Spleen (tissue), 11 donors: ENCODE data around the gene NAT10. TPM values are rescaled to one million over a fixed set of nuclear protein-coding genes. Genes with fewer than 3 reads are reported as not detected.

Source experiments
- DNase-seq: peaks from one replicate; pipeline ENCODE4 v3.0.0-alpha.2; 2020
- H3K27ac ChIP-seq, 8 donors: fragments of 200-600 bp; sonication (generic) in 7 of 8; 1 replicate in 4 of 8; 2 replicates in 4 of 8; pipeline versions ENCODE4 v1.5.0 to v1.8.0; 2016 to 2021; ENCODE audit warnings: inconsistent platforms in 4 of 8, mild to moderate bottlenecking in 4 of 8, moderate library complexity in 1 of 8
- H3K27me3 ChIP-seq, 7 donors: fragments of 200-600 bp; sonication (generic) in 6 of 7; replicated peaks in 1 of 7; 1 replicate in 4 of 7; 2 replicates in 3 of 7; pipeline versions ENCODE4 v1.5.0 to v1.8.0; 2016 to 2021; ENCODE audit warnings: inconsistent platforms in 3 of 7, mild to moderate bottlenecking in 1 of 7
- H3K36me3 ChIP-seq, 6 donors: fragments of 200-600 bp; sonication (generic) in 5 of 6; 1 replicate in 4 of 6; 2 replicates in 2 of 6; pipeline versions ENCODE4 v1.5.0 to v1.8.0; 2016 to 2021; ENCODE audit warnings: inconsistent platforms in 2 of 6
- H3K4me1 ChIP-seq, 6 donors: fragments of 200-600 bp; sonication (generic) in 5 of 6; 1 replicate in 3 of 6; 2 replicates in 3 of 6; pipeline versions ENCODE4 v1.5.0 to v1.8.0; 2016 to 2021; ENCODE audit warnings: inconsistent platforms in 3 of 6
- H3K4me3 ChIP-seq, 8 donors: fragments of 200-600 bp; sonication (generic) in 7 of 8; 1 replicate in 4 of 8; 2 replicates in 4 of 8; pipeline versions ENCODE4 v1.5.0 to v1.8.0; 2016 to 2021; ENCODE audit warnings: inconsistent platforms in 4 of 8, mild to moderate bottlenecking in 4 of 8, moderate library complexity in 2 of 8
- H3K9me3 ChIP-seq, 8 donors: fragments of 200-600 bp; sonication (generic) in 7 of 8; 1 replicate in 4 of 8; 2 replicates in 4 of 8; pipeline versions ENCODE4 v1.5.0 to v1.8.0; 2016 to 2021; ENCODE audit warnings: inconsistent platforms in 4 of 8
- POLR2A ChIP-seq, 3 donors: fragments of 450-650 bp; IDR thresholded peaks; one replicate each; pipeline ENCODE4 v1.5.1; 2017; ENCODE audit warnings: antibody characterized with exemption in 3 of 3, mild to moderate bottlenecking in 1 of 3
- POLR2AphosphoS5 ChIP-seq, 3 donors: sonication (generic); formaldehyde crosslinking; IDR thresholded peaks; one replicate each; pipeline ENCODE4 v1.5.1; 2017; ENCODE audit warnings: antibody characterized with exemption in 3 of 3
- WGBS, 5 donors: extraction: QIAGEN DNeasy Blood & Tissue Kit in 3 of 5; methylation state at CpG; one replicate each; pipeline versions ENCODE4 v1.1.5 to v1.1.7; 2013 to 2018; 5-methylcytosine and 5-hydroxymethylcytosine counted together
- intact Hi-C: fragments of 100-400 bp; cut with DNase I; formaldehyde crosslinking; loops from one replicate; pipeline ENCODE4 v1.15.0; 2023; ENCODE audit warnings: low total_unique reads
- polyA plus RNA-seq, 3 donors: library from polyadenylated mRNA; stranded (reverse); fragments of 200-250 nt; gene quantifications; one replicate each; pipeline ENCODE4 v1.2.1, GENCODE V29; 2013
- total RNA-seq, 7 donors: library from RNA; depleted of rRNA in 3 of 7; stranded (reverse); fragments of >200 nt in 3 of 7; fragmentation: NEBNext Ultra II Directional in 4 of 7; extraction: Animal tissue kit (Norgen Biotek cat#: 25700) in 4 of 7; gene quantifications; one replicate each; pipeline versions ENCODE4 v1.1.0 to v1.2.1, GENCODE V29; 2016 to 2021
- TF ChIP-seq, protein P1 (sequence below), 11 experiments: fragments of 200-600 bp in 7 of 11; fragments of 450-650 bp in 4 of 11; sonication (generic) in 4 of 11; IDR thresholded peaks in 8 of 11; conservative IDR thresholded peaks in 3 of 11; 1 replicate in 7 of 11; 2 replicates in 4 of 11; pipeline versions ENCODE4 v1.4.0 to v1.8.0; 2016 to 2021; ENCODE audit warnings: antibody characterized with exemption in 11 of 11, inconsistent platforms in 4 of 11, mild to moderate bottlenecking in 1 of 11
- donor health status: healthy with polysubstance abuse.
- donor health status: DM: no; HTN: no; CAD: no; lungs with moderate emphysema.
- donor health status: DM: no; HTN: no; CAD: no.
- donor health status: Bipolar disorder and iron deficiency.
- donor health status: healthy.
- donor health status: DM: no; HTN: no; CAD: no.
- donor health status: DM: yes; HTN: yes; CAD: no.

Gene NAT10
- total and polyA plus RNA-seq, 10 donors = 27.6 to 64.5 (median 38.3) TPM

DNA sequence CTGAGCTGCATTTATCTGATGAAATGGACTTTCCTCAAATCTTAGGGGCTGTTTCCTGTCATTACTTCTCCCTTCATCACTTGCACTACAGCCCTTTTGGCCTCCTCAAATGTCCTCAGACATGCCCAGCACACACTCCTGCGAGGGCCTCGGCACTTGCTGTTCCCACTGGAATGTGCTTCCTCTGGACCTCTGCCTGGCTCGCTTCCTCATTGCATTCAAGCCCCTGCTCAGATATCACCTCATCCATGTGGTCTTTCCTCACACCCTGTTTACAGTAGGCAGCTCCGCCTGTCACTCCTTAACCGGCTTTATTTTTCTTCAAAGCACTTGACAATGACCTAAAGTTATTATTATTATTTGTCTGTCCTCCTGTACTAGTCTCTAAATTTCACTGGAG is 9.0 kb downstream of the NAT10 start:
- Histone ChIP-seq H3K27me3 (no peaks in the 10 kb centered on the region), H3K4me1 (no peaks in the 10 kb centered on the region), H3K36me3 (peaks cover 12 to 100% (median 99%) of the 10 kb centered on the region in 6 donors), H3K9me3 (no peaks in the 10 kb centered on the region), H3K4me3 (no peak overlapping the region), H3K27ac (no peak overlapping the region)
- WGBS, 5 donors = 78 to 98% (median 94%) methylated on average over 5 of the region's 5 CpGs
- TF ChIP-seq POLR2AphosphoS5 (IDR thresholded peaks at IDR 0.05) (no peak), POLR2A (IDR thresholded peaks at IDR 0.05) (no peak)
- TF ChIP-seq, protein P1, sequence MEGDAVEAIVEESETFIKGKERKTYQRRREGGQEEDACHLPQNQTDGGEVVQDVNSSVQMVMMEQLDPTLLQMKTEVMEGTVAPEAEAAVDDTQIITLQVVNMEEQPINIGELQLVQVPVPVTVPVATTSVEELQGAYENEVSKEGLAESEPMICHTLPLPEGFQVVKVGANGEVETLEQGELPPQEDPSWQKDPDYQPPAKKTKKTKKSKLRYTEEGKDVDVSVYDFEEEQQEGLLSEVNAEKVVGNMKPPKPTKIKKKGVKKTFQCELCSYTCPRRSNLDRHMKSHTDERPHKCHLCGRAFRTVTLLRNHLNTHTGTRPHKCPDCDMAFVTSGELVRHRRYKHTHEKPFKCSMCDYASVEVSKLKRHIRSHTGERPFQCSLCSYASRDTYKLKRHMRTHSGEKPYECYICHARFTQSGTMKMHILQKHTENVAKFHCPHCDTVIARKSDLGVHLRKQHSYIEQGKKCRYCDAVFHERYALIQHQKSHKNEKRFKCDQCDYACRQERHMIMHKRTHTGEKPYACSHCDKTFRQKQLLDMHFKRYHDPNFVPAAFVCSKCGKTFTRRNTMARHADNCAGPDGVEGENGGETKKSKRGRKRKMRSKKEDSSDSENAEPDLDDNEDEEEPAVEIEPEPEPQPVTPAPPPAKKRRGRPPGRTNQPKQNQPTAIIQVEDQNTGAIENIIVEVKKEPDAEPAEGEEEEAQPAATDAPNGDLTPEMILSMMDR (IDR thresholded peaks at IDR 0.05 in 8 of 11, conservative IDR thresholded peaks at IDR 0.05 in 3 of 11) = no peak
- DNase-seq = no peak
- intact Hi-C loops = no loop called here

DNA sequence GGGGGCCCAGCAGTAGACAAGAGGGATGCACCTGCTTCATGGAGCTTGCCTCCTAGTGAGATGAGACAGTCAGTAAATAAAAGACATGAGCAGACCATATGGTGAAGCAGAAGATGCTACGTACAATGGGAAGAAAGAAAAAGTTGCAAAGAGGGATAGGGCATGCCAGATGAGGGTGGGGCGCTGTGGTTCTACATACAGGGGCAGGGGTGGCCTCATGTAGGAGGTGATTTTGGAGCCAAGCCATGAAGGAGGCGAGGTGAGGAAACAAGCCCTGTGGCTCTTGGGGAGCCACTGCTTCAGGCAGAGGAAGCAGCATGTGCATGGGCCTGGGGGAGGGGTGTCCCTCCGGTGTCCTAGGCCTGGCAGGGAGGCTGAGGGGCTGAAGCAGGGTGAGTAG is 15.2 kb downstream of the NAT10 start:
- intact Hi-C loops = no loop called here
- no peak for DNase-seq
- WGBS, 5 donors = 93 to 100% (median 95%) methylated on average over 4 of the region's 4 CpGs
- H3K4me1 ChIP-seq = no peaks in the 10 kb centered on the region
- peaks cover 11 to 100% (median 99%) of the 10 kb centered on the region in 6 donors for H3K36me3 ChIP-seq
- no peak for TF ChIP-seq POLR2A (IDR thresholded peaks at IDR 0.05)
- TF ChIP-seq POLR2AphosphoS5 (IDR thresholded peaks at IDR 0.05) = no peak
- TF ChIP-seq, protein P1 (IDR thresholded peaks at IDR 0.05 in 8 of 11, conservative IDR thresholded peaks at IDR 0.05 in 3 of 11) = no peak
- no peaks in the 10 kb centered on the region for H3K9me3 ChIP-seq
- no peak overlapping the region for H3K4me3 ChIP-seq
- H3K27me3 ChIP-seq = no peaks in the 10 kb centered on the region
- no peak overlapping the region for H3K27ac ChIP-seq

DNA sequence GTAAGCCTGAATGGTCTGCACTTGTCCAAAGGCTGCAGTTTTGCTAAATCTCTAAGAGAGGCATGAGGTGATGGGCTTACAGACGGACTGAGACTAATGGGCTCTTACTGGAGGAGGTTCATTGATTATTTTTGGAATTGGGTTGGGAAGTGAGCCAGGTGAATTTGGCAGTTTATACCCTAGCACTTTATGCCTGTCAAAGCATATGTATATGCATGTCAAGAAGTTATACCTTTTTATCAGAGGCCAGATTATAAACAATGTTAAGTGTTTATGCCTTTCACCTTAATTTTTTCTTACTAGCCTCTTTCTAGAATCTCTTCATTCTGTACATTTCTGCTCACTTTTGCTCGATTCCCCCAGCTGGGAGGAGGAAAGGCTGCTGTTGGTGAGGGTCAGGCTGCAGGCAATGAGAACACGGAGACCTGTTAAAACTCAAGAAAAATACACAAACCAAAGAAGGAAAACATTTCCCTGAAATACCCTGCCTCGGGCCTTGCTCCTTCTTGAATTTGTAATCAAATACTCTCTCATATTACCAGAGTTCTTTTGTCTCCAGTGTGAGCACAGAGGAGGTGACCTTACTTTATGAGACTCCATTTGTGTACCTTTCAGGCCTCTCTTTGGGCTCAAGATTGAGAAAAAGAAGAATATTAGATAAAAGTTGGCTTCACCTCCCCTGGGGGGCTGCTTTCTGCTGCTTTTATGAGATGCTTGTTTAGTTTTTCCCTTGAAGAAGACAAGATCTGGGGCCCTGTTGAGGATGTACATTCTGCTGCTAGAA is 19.6 kb downstream of the NAT10 start:
- Histone ChIP-seq H3K27ac (no peak overlapping the region), H3K9me3 (no peaks in the 10 kb centered on the region), H3K36me3 (peaks cover 13 to 100% (median 92%) of the 10 kb centered on the region in 6 donors), H3K27me3 (no peaks in the 10 kb centered on the region), H3K4me1 (no peaks in the 10 kb centered on the region), H3K4me3 (no peak overlapping the region)
- TF ChIP-seq POLR2AphosphoS5 (IDR thresholded peaks at IDR 0.05) (no peak), POLR2A (IDR thresholded peaks at IDR 0.05) (no peak)
- TF ChIP-seq, protein P1 (IDR thresholded peaks at IDR 0.05 in 8 of 11, conservative IDR thresholded peaks at IDR 0.05 in 3 of 11) = no peak
- DNase-seq = no peak
- WGBS, 5 donors = 91 to 97% (median 94%) methylated on average over 4 of the region's 4 CpGs
- intact Hi-C loops = no loop called here

- no peaks in the 10 kb centered on the region for H3K4me1 ChIP-seq
- no peak for DNase-seq
- no peak overlapping the region for H3K27ac ChIP-seq
- H3K9me3 ChIP-seq = no peaks in the 10 kb centered on the region
- intact Hi-C loops = no loop called here
- WGBS, 5 donors = 92 to 96% (median 93%) methylated on average over 12 of the region's 12 CpGs
- H3K4me3 ChIP-seq = no peak overlapping the region
- TF ChIP-seq, protein P1 (IDR thresholded peaks at IDR 0.05 in 8 of 11, conservative IDR thresholded peaks at IDR 0.05 in 3 of 11) = no peak
- TF ChIP-seq POLR2A (IDR thresholded peaks at IDR 0.05) = no peak
- no peak for TF ChIP-seq POLR2AphosphoS5 (IDR thresholded peaks at IDR 0.05)
- H3K36me3 ChIP-seq = peaks cover 10 to 100% (median 92%) of the 10 kb centered on the region in 6 donors
- H3K27me3 ChIP-seq = no peaks in the 10 kb centered on the region
Observed at GRCh38 chr11:34126959-34127848, 21.8 kb downstream of the NAT10 start.
